ENCODE measurements around the gene KRT36. TPM values are rescaled to one million over a fixed set of nuclear protein-coding genes. Genes with fewer than 3 reads are reported as not detected.

The KRT36 gene
- total and polyA plus RNA-seq, 2 experiments from 2014 or later = not detected

DNA sequence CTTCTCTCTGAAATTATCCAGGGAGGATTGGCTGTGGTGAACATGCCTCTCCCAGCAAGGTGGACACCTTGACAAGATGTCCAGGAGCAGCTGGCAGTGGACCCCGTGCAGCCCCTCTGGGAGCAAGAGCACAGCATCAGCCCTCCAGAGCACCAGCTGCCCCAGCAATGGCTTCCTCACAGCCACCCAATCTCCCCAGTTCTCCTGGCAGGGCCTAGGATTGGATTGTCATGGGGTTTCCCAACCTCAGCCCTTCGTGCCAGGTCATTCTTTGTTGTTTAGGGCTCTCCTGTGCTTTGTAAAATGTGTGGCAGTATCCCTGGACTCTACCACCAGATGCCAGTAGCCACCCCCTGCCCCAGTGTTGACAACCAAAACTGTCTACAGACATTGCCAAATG, 1.8 kb upstream of the KRT36 start:
- Histone ChIP-seq H3K27ac (ENCODE audit: low read depth) (no peak overlapping the region), H4K20me1 (replicated peaks; ENCODE audit: insufficient read depth) (no peaks in the 10 kb centered on the region), H3K4me2 (no peak overlapping the region), H3K27me3 (ENCODE audit: insufficient read depth) (no peaks in the 10 kb centered on the region), H3F3A (replicated peaks; ENCODE audit: low read depth) (no peaks in the 10 kb centered on the region), H2AFZ (no peak overlapping the region), H3K36me3 (ENCODE audit: insufficient read depth) (no peaks in the 10 kb centered on the region), H3K4me1 (ENCODE audit: insufficient read depth) (no peaks in the 10 kb centered on the region), H3K4me3 (no peak overlapping the region), H3K79me2 (replicated peaks; ENCODE audit: insufficient read depth) (no peaks in the 10 kb centered on the region), H3K9me2 (ENCODE audit: insufficient read depth) (no peaks in the 10 kb centered on the region; the same call in 1 of the 2 replicates)
- H3K27ac Mint-ChIP-seq = no peak overlapping the region
- TF ChIP-seq CTCF (conservative IDR thresholded peaks at IDR 0.05; ENCODE audit: low read depth in 2 of 2) (no peak), EZH2 (IDR thresholded peaks at IDR 0.05; ENCODE audit: low read depth, unreplicated experiment) (no peak), JUNB (IDR thresholded peaks at IDR 0.05; ENCODE audit: unreplicated experiment) (no peak), ZNF331 (CRISPR knock-in tag; IDR thresholded peaks at IDR 0.05; ENCODE audit: low read depth) (no peak)
- TF ChIP-seq, protein P1, sequence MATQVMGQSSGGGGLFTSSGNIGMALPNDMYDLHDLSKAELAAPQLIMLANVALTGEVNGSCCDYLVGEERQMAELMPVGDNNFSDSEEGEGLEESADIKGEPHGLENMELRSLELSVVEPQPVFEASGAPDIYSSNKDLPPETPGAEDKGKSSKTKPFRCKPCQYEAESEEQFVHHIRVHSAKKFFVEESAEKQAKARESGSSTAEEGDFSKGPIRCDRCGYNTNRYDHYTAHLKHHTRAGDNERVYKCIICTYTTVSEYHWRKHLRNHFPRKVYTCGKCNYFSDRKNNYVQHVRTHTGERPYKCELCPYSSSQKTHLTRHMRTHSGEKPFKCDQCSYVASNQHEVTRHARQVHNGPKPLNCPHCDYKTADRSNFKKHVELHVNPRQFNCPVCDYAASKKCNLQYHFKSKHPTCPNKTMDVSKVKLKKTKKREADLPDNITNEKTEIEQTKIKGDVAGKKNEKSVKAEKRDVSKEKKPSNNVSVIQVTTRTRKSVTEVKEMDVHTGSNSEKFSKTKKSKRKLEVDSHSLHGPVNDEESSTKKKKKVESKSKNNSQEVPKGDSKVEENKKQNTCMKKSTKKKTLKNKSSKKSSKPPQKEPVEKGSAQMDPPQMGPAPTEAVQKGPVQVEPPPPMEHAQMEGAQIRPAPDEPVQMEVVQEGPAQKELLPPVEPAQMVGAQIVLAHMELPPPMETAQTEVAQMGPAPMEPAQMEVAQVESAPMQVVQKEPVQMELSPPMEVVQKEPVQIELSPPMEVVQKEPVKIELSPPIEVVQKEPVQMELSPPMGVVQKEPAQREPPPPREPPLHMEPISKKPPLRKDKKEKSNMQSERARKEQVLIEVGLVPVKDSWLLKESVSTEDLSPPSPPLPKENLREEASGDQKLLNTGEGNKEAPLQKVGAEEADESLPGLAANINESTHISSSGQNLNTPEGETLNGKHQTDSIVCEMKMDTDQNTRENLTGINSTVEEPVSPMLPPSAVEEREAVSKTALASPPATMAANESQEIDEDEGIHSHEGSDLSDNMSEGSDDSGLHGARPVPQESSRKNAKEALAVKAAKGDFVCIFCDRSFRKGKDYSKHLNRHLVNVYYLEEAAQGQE (IDR thresholded peaks at IDR 0.05; ENCODE audit: unreplicated experiment) = no peak
- ATAC-seq (no peak), DNase-seq (ENCODE audit: low spot score) (no peak)
- peaks cover 16% of the 10 kb centered on the region for H3K27me3 Mint-ChIP-seq (ENCODE audit: insufficient read depth, low read depth, poor library complexity)
- H3K36me3 Mint-ChIP-seq (ENCODE audit: low read depth) = no peaks in the 10 kb centered on the region
- no peak overlapping the region for H3K4me3 Mint-ChIP-seq
- peaks cover 2% of the 10 kb centered on the region; the same call in 1 of the 3 replicates for H3K4me1 Mint-ChIP-seq
- no peaks in the 10 kb centered on the region for H3K9me3 Mint-ChIP-seq

DNA sequence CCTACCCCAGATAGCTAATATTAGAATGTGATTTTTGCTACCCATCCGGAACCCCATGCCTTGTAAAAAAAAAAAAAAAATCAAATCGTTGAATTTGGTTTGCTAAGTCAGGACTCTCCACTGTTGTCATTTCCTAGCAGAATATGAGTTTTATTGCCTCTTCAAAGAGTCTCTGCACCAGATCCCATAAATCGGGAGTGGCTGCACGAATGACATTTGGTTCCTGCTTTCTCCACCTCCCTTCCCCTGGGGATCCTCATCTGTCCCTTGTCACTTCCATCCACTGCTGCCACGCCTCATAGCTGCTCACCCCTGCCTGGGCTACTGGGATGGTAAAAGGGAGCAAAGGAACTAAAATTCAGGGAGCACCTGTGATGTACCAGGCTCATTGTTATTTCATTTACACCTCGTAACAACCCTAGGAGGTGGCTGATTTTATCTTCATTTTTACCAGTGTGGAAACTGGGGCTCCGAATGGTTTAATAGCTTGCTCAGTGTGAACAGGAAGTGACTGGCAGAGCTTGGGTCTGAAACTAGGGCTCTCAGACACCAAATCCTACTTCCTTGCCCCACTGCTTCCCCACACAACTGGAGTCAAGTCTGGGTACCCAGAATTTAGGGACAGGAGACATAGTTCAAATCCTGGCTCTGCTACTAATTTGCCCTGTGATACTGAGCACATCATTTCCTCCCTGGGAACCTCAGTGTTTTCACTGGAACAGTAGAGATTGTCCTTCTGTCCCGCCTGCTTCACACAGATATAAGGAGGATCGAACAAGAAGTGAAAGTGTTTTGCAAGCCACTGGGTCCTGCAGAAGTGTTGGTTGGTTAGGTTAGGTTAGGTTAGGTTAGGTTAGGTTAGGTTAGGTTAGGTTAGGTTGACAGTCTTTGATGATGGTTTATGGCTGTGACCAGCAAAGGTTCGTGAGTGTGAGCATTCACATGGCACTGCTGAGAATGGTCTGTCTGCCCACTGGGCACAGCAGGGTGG, 585 bp upstream of the KRT36 start:
- Mint-ChIP-seq H3K36me3 (ENCODE audit: low read depth) (no peaks in the 10 kb centered on the region), H3K27me3 (ENCODE audit: insufficient read depth, low read depth, poor library complexity) (peaks cover 23% of the 10 kb centered on the region), H3K9me3 (no peaks in the 10 kb centered on the region), H3K27ac (no peak overlapping the region), H3K4me1 (no peaks in the 10 kb centered on the region), H3K4me3 (no peak overlapping the region)
- no peak overlapping the region for H3K27ac ChIP-seq (ENCODE audit: low read depth)
- ATAC-seq (no peak), DNase-seq (ENCODE audit: low spot score) (no peak)
- H3K36me3 ChIP-seq (ENCODE audit: insufficient read depth) = no peaks in the 10 kb centered on the region
- H2AFZ ChIP-seq = no peak overlapping the region
- H3K27me3 ChIP-seq (ENCODE audit: insufficient read depth) = no peaks in the 10 kb centered on the region
- no peak overlapping the region for H3K4me2 ChIP-seq
- H3K79me2 ChIP-seq (replicated peaks; ENCODE audit: insufficient read depth) = no peaks in the 10 kb centered on the region
- H3K4me3 ChIP-seq = no peak overlapping the region
- H3F3A ChIP-seq (replicated peaks; ENCODE audit: low read depth) = no peaks in the 10 kb centered on the region
- H4K20me1 ChIP-seq (replicated peaks; ENCODE audit: insufficient read depth) = no peaks in the 10 kb centered on the region
- H3K4me1 ChIP-seq (ENCODE audit: insufficient read depth) = no peaks in the 10 kb centered on the region
- no peaks in the 10 kb centered on the region; the same call in 1 of the 2 replicates for H3K9me2 ChIP-seq (ENCODE audit: insufficient read depth)
- TF ChIP-seq EZH2 (IDR thresholded peaks at IDR 0.05; ENCODE audit: low read depth, unreplicated experiment) (no peak), EZH2phosphoT487 (IDR thresholded peaks at IDR 0.05; ENCODE audit: unreplicated experiment) (no peak), STAT1 (IDR thresholded peaks at IDR 0.05; ENCODE audit: unreplicated experiment) (no peak), NANOG (IDR thresholded peaks at IDR 0.05; ENCODE audit: borderline replicate concordance) (no peak), JUNB (IDR thresholded peaks at IDR 0.05; ENCODE audit: unreplicated experiment) (no peak), ZNF114 (CRISPR knock-in tag; IDR thresholded peaks at IDR 0.05) (no peak), CTCF (conservative IDR thresholded peaks at IDR 0.05; ENCODE audit: low read depth in 2 of 2) (no peak), ZNF331 (CRISPR knock-in tag; IDR thresholded peaks at IDR 0.05; ENCODE audit: low read depth) (no peak), CREB1 (CRISPR knock-in tag; IDR thresholded peaks at IDR 0.05; ENCODE audit: low read depth) (no peak)
- TF ChIP-seq, protein P1 (IDR thresholded peaks at IDR 0.05; ENCODE audit: unreplicated experiment) = no peak
